ENCODE data around the gene EXO5. TPM values are rescaled to one million over a fixed set of nuclear protein-coding genes. Genes with fewer than 3 reads are reported as not detected.
"Not testable (repeated sequence)": the region's sequence is repeated elsewhere in the genome, so short reads cannot be mapped to it uniquely, and the experiment has no call there.

EXO5 gene
- total RNA-seq, 1 donor from 2014 or later, result 5.7 TPM

DNA sequence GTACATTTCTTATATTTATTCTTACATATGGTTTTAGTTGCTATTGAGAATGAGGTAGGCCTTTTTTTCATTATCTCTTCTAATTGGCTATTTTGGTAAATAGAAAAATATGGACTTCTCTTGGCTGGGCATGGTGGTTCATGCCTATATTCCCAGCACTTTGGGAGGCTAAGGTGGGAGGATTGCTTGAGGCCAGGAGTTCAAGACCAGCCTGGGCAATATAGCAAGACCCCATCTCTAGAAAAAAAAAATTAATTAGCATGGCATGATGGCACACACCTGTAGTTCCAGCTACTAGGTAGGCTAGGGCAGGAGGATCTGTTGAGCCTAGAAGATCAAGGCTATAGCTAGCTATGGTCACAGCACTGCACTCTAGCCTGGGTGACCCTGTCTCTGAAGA lies 26.0 kb downstream of the EXO5 start:
- TF ChIP-seq, protein P1, sequence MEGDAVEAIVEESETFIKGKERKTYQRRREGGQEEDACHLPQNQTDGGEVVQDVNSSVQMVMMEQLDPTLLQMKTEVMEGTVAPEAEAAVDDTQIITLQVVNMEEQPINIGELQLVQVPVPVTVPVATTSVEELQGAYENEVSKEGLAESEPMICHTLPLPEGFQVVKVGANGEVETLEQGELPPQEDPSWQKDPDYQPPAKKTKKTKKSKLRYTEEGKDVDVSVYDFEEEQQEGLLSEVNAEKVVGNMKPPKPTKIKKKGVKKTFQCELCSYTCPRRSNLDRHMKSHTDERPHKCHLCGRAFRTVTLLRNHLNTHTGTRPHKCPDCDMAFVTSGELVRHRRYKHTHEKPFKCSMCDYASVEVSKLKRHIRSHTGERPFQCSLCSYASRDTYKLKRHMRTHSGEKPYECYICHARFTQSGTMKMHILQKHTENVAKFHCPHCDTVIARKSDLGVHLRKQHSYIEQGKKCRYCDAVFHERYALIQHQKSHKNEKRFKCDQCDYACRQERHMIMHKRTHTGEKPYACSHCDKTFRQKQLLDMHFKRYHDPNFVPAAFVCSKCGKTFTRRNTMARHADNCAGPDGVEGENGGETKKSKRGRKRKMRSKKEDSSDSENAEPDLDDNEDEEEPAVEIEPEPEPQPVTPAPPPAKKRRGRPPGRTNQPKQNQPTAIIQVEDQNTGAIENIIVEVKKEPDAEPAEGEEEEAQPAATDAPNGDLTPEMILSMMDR (IDR thresholded peaks at IDR 0.05), result no peak
- no peak overlapping the region for H3K4me3 ChIP-seq
- no peaks in the 10 kb centered on the region for H3K36me3 ChIP-seq
- H3K27me3 ChIP-seq, result no peaks in the 10 kb centered on the region
- ATAC-seq (no peak), DNase-seq (no peak)
- intact Hi-C loops (cut with DNase I), result no loop called here
- peaks cover 15% of the 10 kb centered on the region for H3K4me1 ChIP-seq
- no peaks in the 10 kb centered on the region for H3K9me3 ChIP-seq
- no peak overlapping the region for H3K27ac ChIP-seq

DNA sequence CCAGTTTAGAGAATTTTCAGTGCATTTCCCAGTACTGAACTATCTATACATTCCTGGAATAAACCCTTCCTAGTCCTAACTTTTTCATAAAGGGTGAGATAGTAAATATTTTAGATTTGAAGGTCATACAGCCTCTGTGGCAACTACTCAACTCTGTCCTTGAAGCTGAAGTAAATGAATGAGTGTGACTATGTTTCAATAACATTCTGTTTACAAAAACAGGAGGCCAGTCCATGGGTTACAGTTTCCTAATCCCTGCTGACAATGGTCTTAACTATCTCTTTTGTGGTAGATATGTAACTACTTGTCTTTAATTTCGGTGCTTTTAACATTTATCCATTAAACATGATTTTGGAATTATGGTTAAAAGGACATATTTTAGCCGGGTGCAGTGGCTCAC lies 27.2 kb downstream of the EXO5 start:
- Histone ChIP-seq H3K27me3 (no peaks in the 10 kb centered on the region), H3K27ac (no peak overlapping the region), H3K4me3 (no peak overlapping the region), H3K9me3 (no peaks in the 10 kb centered on the region), H3K4me1 (peaks cover 12% of the 10 kb centered on the region), H3K36me3 (no peaks in the 10 kb centered on the region)
- TF ChIP-seq, protein P1 (IDR thresholded peaks at IDR 0.05), result no peak
- ATAC-seq (no peak), DNase-seq (no peak)
- intact Hi-C loops (cut with DNase I), result no loop called here

DNA sequence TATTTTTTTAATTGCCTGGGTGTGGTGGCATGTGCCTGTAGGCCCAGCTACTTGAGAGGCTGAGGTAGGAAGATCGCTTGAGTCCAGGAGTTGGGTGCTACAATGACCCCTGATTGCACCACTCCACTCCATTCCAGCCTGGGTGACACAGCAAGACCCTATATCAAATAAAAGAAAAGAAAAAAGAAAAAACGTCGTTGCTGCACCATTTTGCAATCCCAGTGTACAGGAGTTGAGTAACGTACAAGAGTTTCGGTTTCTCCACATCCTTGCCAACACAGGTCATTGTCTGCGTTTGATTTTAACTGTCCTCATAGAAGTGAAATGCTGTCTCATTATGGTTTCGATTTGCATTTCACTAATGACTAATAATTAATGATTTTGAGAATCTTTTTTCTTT lies 30.8 kb downstream of the EXO5 start:
- Histone ChIP-seq H3K27me3 (no peaks in the 10 kb centered on the region), H3K27ac (no peak overlapping the region), H3K4me3 (no peak overlapping the region), H3K36me3 (peaks cover 6% of the 10 kb centered on the region), H3K4me1 (no peaks in the 10 kb centered on the region), H3K9me3 (no peaks in the 10 kb centered on the region)
- intact Hi-C loops (cut with DNase I), result no loop called here
- TF ChIP-seq, protein P1 (IDR thresholded peaks at IDR 0.05), result no peak
- no peak for ATAC-seq
- DNase-seq, result no peak

DNA sequence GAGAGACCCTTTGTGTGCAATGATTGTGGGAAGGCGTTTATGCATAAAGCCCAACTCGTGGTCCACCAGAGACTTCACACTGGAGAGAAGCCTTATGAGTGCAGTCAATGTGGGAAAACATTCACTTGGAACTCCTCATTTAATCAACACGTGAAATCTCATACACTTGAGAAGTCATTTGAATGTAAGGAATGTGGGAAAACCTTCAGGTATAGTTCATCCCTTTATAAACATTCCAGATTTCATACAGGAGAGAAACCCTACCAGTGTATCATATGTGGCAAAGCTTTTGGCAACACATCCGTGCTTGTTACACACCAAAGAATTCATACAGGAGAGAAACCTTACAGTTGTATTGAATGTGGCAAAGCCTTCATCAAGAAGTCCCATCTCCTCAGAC lies 38.4 kb downstream of the EXO5 start:
- intact Hi-C loops (cut with DNase I), result no loop called here
- no peak for DNase-seq
- H3K36me3 ChIP-seq, result peaks cover 20% of the 10 kb centered on the region

DNA sequence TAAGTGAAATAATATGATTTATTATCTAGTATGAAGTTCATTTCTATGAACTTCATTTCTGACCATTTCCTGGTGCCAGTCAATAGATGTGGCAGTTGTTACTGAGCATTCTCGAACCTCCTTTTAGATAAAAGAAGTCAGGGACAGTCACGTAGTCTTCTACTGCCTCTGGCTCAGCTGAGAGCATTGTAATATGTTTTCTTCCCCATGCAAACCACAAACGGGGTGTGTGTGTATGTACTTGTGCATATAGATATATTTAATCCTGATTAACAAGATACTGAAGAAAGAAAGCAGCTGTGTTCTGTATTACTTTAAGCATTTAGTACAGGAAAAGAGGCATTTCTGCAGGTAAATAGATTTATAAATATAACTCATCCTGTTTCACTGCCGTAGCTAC lies 44.5 kb downstream of the EXO5 start:
- Histone ChIP-seq H3K9me3 (no peaks in the 10 kb centered on the region), H3K36me3 (no peaks in the 10 kb centered on the region), H3K27me3 (no peaks in the 10 kb centered on the region), H3K4me1 (no peaks in the 10 kb centered on the region), H3K4me3 (no peak overlapping the region), H3K27ac (no peak overlapping the region)
- DNase-seq (no peak), ATAC-seq (no peak)
- TF ChIP-seq, protein P1 (IDR thresholded peaks at IDR 0.05), result no peak
- intact Hi-C loops (cut with DNase I), result no loop called here

More for the DNA sequence above, 38.4 kb downstream of the EXO5 start:
- Histone ChIP-seq H3K4me3 (no peak overlapping the region), H3K9me3 (peaks cover 11% of the 10 kb centered on the region), H3K27ac (no peak overlapping the region), H3K4me1 (no peaks in the 10 kb centered on the region), H3K27me3 (no peaks in the 10 kb centered on the region)
- TF ChIP-seq, protein P1 (IDR thresholded peaks at IDR 0.05), result no peak
- no peak for ATAC-seq

DNA sequence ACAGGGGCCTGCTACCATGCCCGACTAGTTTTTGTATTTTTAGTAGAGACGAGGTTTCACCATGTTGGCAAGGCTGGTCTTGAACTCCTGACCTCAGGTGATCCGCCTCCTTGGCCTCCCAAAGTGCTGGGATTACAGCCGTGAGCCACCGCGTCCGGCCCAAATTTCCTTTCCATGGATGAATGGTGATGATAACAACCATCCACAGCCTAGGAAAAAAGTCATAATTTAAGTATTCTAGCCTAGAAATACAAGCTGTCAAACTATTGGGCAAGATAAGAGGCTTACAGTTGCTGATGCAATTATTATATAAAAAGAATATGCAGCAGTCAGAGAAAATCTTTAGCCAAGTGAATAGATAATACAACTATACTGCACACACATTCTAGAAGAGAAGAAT lies 46.2 kb downstream of the EXO5 start:
- H3K27ac ChIP-seq; H3K4me1 ChIP-seq; H3K9me3 ChIP-seq; DNase-seq; H3K27me3 ChIP-seq; intact Hi-C loops (cut with DNase I); H3K4me3 ChIP-seq; ATAC-seq; H3K36me3 ChIP-seq: not testable (repeated sequence)
